Posterior vena cava (tissue), 2 donors: ENCODE results near the gene PHKA2. TPM values are rescaled to one million over a fixed set of nuclear protein-coding genes. Genes with fewer than 3 reads are reported as not detected.

Experiments
- DNase-seq: peaks from one replicate; pipeline ENCODE4 v3.0.0-alpha.2; 2020; ENCODE audit warnings: low spot score
- intact Hi-C, 2 donors: fragments of 100-400 bp; cut with DNase I; formaldehyde crosslinking; loops; one replicate each; pipeline versions ENCODE4 v1.14.1 to v1.14.2; 2022 to 2023
- total RNA-seq, 2 donors: library from RNA; stranded (reverse); fragmentation: NEBNext Ultra II Directional; extraction: Animal tissue kit (Norgen Biotek cat#: 25700); gene quantifications; one replicate each; pipeline ENCODE4 v1.2.1, GENCODE V29; 2021
- donor health status: DM: yes; HTN: yes; CAD: no.
- donor health status: DM: yes; HTN: yes; CAD: no.

PHKA2 gene
- total RNA-seq, 2 donors from 2014 or later, result 13.5 to 14.7 TPM

DNA sequence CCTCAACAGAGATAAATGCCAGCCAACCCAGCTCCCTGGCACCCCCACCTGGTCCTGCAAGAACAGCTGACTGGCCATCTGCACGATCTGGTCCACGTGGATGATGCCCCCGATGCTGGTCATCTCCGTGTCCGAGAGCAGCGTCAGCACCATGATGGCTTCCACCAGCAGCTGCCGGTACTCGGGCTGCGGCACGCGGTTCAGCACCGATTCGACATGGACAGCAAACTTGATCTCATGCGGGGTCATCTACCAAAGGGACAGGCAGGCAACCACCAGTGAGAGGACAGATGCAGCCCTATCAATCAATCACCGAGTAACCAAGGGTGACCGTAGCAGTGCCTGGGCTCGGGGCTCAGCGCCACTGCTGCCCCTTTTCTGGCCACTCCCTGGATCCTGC, 89.8 kb downstream of the PHKA2 start:
- DNase-seq, result no peak
- intact Hi-C loops, result loop anchor here (5.0 to 10.0 kb wide), 3 partner anchors 219 to 479 kb away; partner anchors contain the start of gene RS1 (in 1 of the 2)

- peak; percentile 49 for DNase-seq
- intact Hi-C loops, result loop anchor here (5.0 to 10.0 kb wide), 3 partner anchors 219 to 479 kb away; partner anchors contain the start of gene RS1 (in 1 of the 2)
Observed at GRCh38 chrX:18893536-18893935, 90.4 kb downstream of the PHKA2 start.

GRCh38 chrX:18892899-18893298, 91.0 kb downstream of the PHKA2 start:
- intact Hi-C loops, result loop anchor here (5.0 to 10.0 kb wide), 3 partner anchors 218 to 478 kb away; partner anchors contain the start of gene RS1 (in 1 of the 2)
- DNase-seq, result no peak

GRCh38 chrX:18891548-18891945, 92.4 kb downstream of the PHKA2 start:
- intact Hi-C loops, result loop anchor here (5.0 to 10.0 kb wide), 3 partner anchors 217 to 477 kb away; partner anchors contain the start of gene RS1 (in 1 of the 2)
- no peak for DNase-seq

- peak; percentile 53 for DNase-seq
- intact Hi-C loops, result loop anchor here (5.0 to 10.0 kb wide), 3 partner anchors 216 to 476 kb away; partner anchors contain the start of gene RS1 (in 1 of the 2)
Observed at GRCh38 chrX:18890724-18891547, 93.0 kb downstream of the PHKA2 start.

DNA sequence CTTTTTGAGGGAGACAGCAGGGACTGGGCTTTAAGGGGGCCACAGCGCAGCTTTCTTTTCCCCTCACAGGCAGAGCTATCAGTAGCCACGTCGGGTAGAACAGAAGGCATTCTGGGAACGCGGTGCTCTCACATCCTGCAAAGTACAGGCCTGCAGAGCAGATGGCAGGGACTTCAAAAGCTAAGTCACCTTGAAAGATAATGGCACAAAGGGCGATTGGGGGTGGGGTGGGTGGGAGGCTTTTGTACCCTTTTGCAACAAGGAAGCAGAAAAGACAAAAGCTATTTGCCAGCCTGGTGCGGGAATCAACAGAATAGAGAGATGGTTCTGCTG, 93.9 kb downstream of the PHKA2 start:
- intact Hi-C loops, result loop anchor here (5.0 to 10.0 kb wide), 3 partner anchors 215 to 475 kb away; partner anchors contain the start of gene RS1 (in 1 of the 2)
- DNase-seq, result peak; percentile 34

DNA sequence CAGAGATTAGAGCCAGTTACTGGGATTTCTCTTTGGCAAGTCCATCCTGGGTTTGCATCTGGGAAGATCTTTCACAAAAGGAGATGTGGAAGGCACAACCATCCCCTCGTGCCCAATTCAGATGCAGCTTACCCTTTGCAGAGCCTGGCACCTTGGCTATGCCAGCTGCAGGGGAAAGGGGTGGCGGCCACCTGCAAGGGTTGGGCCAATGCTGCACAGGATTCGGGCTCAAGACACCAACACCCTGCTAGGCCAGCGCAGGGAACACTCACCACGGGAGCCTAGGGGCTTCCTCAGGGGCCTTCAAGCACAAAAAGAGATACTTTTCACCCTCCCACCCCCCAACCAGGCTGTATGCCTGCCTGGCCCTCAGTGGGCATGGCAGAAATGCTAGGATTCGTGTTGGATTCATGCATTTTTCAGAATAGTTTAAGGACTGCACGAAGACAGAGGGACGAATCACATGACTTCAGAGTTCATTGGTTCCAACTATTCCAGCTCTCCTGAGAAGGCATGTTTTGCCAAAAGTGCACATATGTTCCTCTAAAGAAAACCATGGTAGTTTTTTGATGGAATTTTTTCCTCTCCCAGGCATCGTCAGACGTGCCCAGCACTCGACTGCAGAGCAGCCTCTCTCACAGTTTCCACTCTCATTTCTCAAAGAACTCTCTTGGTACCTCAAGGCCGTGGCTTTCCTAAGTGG, 94.4 kb downstream of the PHKA2 start:
- intact Hi-C loops, result loop anchor here (5.0 to 10.0 kb wide), 3 partner anchors 215 to 475 kb away; partner anchors contain the start of gene RS1 (in 1 of the 2)
- peak; percentile 58 for DNase-seq

DNA sequence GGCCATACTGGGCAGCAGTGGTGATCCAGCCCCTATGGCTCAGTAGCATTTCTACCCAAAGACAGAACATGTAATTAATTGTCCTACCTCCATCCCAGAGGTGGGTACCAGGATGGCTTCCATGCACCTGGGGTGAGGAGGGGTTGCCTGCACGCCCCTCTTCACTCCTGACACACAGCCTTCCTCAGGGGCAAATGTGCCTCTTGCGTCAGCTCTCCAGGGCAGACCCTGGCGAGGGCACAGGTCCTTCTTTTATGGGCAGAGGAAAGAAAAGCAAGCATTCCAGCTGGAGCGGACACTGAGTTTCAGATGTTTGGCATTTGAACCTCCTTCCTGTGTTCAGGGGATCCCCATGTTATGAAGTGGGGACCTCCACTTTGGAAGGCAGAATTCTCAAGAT, 95.6 kb downstream of the PHKA2 start:
- DNase-seq, result peak; percentile 63
- intact Hi-C loops, result no loop called here

- no peak for DNase-seq
- intact Hi-C loops, result no loop called here
Observed at GRCh38 chrX:18887825-18888212, 96.1 kb downstream of the PHKA2 start.

GRCh38 chrX:18887177-18887824, 96.6 kb downstream of the PHKA2 start:
- intact Hi-C loops, result no loop called here
- DNase-seq, result peak; percentile 79

DNA sequence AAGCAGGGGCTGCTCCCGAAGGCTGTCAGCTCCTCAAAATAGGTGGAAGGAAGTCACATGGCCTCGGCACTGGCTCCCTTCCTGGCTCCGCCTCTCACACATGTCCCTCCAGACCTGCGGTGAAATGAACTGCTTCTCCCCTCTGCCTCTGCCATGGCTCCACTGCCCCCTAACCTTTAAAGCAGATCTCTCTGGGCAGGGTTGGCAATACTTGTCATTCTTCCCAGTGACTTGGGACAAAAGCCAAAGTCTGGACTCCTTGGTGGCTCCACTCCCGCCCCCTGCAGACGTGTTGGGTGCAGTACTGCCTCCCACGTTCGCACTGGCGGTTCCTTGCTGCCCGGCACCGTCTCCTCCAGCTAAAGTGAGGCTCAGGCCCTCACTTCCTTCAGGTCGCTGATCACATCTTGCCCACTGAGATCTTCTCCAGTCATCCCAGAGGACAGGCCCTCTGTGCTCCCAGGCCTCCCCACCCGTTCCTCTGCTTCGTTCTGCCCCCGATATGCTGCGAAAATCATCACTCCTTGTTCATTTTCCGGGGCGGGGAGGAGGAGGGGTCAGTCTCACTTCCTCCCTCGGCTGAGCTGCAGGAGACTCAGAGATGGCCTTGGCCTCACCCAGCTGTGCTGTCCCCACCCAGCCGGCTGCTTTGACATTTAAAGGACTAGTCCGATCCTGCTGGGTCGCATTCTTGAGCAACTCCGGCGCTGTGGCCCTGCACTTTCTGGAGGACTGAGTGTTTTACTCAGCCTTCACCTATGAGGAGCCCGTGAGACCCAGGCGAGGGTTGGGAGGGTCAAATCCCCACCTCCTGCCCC, 97.4 kb downstream of the PHKA2 start:
- intact Hi-C loops, result no loop called here
- DNase-seq, result peak; percentile 91

DNA sequence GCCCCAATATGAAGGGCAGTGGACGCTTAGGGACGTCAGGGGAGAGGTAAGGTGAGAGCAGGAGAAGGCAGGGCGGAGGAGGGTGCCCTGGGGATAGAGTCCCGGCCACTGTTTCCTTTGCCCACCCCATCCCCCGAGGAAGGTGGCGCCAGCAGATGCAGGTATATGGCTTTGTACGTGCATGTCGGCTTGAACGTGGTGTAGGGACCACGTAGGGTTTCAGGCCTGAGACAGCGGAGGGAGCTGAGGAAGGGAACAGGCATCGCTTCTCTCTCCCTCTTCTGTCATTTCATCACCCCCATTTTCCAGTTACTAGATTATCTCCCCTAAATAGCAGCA, 97.9 kb downstream of the PHKA2 start:
- intact Hi-C loops, result no loop called here
- peak; percentile 72 for DNase-seq

DNA sequence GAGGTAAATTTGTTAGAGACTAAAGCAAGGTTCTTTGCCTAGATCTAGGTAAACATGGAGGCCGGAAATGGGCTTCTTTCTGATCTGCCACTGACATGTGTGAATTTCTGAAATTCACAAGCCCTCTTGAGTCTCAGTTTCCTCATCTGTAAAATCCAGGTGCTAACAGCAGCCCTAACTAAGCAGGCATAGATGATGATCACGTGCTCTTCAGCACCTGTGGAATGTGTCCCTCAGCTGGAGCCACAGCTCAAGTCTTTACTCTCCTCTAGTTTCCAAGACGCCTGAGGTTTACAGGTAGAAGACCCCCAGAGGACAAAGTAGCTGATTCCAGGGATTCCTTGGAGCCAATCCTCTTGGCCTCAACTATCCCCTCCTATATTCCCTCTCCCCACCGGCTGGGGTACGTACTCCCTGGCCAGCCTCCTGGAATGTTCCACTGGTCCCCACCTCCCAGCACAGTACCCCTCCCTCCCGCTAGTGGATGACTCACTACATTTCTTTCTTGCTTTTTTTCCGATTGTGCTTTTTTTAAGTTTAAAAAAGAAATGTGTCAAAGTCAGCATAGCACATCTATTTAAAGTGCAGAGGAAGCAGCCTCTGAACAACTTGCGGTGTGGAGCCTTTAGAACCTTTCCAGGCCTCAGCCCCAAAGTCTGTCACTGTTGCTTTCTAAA, 98.4 kb downstream of the PHKA2 start:
- peak; percentile 81 for DNase-seq
- intact Hi-C loops, result no loop called here

GRCh38 chrX:18884916-18885315, 99.0 kb downstream of the PHKA2 start:
- intact Hi-C loops, result no loop called here
- peak; percentile 78 for DNase-seq

GRCh38 chrX:18883961-18884765, 99.8 kb downstream of the PHKA2 start:
- intact Hi-C loops, result no loop called here
- peak; percentile 75 for DNase-seq

DNA sequence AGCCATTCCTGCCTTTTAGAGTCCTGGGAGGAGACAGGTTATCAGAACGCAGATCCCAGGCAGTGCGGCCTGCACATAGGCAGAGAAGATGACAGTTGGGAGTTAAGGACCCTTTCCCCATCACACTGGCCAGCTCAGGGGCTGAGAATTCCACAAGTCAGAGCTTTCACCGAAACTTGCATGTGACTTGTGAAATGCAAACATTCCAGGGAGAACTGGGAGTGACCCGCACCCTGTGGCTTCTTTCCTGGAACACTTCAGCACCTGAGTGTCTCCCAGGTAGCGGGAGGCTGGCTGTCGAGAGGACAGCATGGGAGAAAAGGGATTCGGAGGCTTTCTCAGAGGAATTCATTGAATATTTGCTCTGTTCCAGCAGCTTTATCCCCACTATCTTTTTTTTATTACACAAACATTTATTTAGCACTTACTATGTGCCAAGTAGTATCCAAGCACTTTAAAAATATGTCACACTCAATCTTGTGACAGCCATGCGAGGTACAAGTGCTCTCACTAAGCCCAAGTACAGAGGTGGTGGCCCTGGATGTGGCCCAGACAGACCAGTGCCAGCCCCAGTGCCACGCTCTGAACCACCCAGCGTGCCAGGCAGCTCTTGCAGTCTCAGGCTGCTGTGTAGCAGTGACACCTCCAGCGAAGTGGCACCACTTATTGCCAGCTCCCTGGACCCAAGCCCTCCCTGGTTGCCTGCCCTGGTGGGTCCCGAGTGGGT, 100.5 kb downstream of the PHKA2 start:
- peak; percentile 49 for DNase-seq
- intact Hi-C loops, result no loop called here

GRCh38 chrX:18879144-18879543, 104.8 kb downstream of the PHKA2 start:
- intact Hi-C loops, result no loop called here
- DNase-seq, result peak; percentile 37
